Measurements from ENCODE around the gene FALEC. TPM values are rescaled to one million over a fixed set of nuclear protein-coding genes. Genes with fewer than 3 reads are reported as not detected.

Gene FALEC
- total RNA-seq, 1 experiment from 2014 or later: not detected

GRCh38 chr1:150476754-150477153 is 38.8 kb upstream of the FALEC start:
- POLR2A ChIA-PET (ENCODE audit: low non-redundant PET): no interaction called here
- Histone ChIP-seq H3K27ac (ENCODE audit: low read depth, low read length, poor library complexity, severe bottlenecking) (no peak overlapping the region), H3K27me3 (replicated peaks; ENCODE audit: insufficient read depth, low read depth, low read length, poor library complexity) (no peaks in the 10 kb centered on the region), H3K36me3 (ENCODE audit: insufficient read depth, low read length, poor library complexity, severe bottlenecking) (peaks cover 12% of the 10 kb centered on the region), H3K4me3 (ENCODE audit: low read depth, low read length, poor library complexity, severe bottlenecking) (no peak overlapping the region), H3K4me1 (ENCODE audit: insufficient read depth, low read length, poor library complexity, severe bottlenecking) (no peaks in the 10 kb centered on the region), H3K9me3 (ENCODE audit: low read depth, low read length, poor library complexity, severe bottlenecking) (no peaks in the 10 kb centered on the region)
- BruUV-seq (replicated peaks): no TSS peak
- intact Hi-C loops (cut with micrococcal nuclease; ENCODE audit: unreplicated experiment): loop anchor here (10.0 kb wide), 1 partner anchor 518 kb away; no protein-coding TSS in a partner anchor
- DNase-seq (ENCODE audit: low spot score): no peak
- no peak for TF ChIP-seq EZH2 (IDR thresholded peaks at IDR 0.05; ENCODE audit: borderline replicate concordance, low read depth, low read length, poor library complexity, severe bottlenecking)
- TF ChIP-seq, protein P1, sequence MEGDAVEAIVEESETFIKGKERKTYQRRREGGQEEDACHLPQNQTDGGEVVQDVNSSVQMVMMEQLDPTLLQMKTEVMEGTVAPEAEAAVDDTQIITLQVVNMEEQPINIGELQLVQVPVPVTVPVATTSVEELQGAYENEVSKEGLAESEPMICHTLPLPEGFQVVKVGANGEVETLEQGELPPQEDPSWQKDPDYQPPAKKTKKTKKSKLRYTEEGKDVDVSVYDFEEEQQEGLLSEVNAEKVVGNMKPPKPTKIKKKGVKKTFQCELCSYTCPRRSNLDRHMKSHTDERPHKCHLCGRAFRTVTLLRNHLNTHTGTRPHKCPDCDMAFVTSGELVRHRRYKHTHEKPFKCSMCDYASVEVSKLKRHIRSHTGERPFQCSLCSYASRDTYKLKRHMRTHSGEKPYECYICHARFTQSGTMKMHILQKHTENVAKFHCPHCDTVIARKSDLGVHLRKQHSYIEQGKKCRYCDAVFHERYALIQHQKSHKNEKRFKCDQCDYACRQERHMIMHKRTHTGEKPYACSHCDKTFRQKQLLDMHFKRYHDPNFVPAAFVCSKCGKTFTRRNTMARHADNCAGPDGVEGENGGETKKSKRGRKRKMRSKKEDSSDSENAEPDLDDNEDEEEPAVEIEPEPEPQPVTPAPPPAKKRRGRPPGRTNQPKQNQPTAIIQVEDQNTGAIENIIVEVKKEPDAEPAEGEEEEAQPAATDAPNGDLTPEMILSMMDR (conservative IDR thresholded peaks at IDR 0.05; ENCODE audit: low read depth, low read length): no peak
- CTCF ChIA-PET: no interaction called here

- Histone ChIP-seq H3K4me3 (ENCODE audit: low read depth, low read length, poor library complexity, severe bottlenecking) (no peak overlapping the region), H3K27ac (ENCODE audit: low read depth, low read length, poor library complexity, severe bottlenecking) (no peak overlapping the region), H3K27me3 (replicated peaks; ENCODE audit: insufficient read depth, low read depth, low read length, poor library complexity) (no peaks in the 10 kb centered on the region), H3K9me3 (ENCODE audit: low read depth, low read length, poor library complexity, severe bottlenecking) (no peaks in the 10 kb centered on the region), H3K36me3 (ENCODE audit: insufficient read depth, low read length, poor library complexity, severe bottlenecking) (peaks cover 6% of the 10 kb centered on the region), H3K4me1 (ENCODE audit: insufficient read depth, low read length, poor library complexity, severe bottlenecking) (no peaks in the 10 kb centered on the region)
- no TSS peak for BruUV-seq (replicated peaks)
- ChIA-PET POLR2A (ENCODE audit: low non-redundant PET) (no interaction called here), CTCF (no interaction called here)
- no peak for DNase-seq (ENCODE audit: low spot score)
- TF ChIP-seq, protein P1 (conservative IDR thresholded peaks at IDR 0.05; ENCODE audit: low read depth, low read length): no peak
- TF ChIP-seq EZH2 (IDR thresholded peaks at IDR 0.05; ENCODE audit: borderline replicate concordance, low read depth, low read length, poor library complexity, severe bottlenecking): no peak
- intact Hi-C loops (cut with micrococcal nuclease; ENCODE audit: unreplicated experiment): loop anchor here (10.0 kb wide), 1 partner anchor 517 kb away; no protein-coding TSS in a partner anchor
Measured at GRCh38 chr1:150477320-150477719, 38.2 kb upstream of the FALEC start.

DNA sequence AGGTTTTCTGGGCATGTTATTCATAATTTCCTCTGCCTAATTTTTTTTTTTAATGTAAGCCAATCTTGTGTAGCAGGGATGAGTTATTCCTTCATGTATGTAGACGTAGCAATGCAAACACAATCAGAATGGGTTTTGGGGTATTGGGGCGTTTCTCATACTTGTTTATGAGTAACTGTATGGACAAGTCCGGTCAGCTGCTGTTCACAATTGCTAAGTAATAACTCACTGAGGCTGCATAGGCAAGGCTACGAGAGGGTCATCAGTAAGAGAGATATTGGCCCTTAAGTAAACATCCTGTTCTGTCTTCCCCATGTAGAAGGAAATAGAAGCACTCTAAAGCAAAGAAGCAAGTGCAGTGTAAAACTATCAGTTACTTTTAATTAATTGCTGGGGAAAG is 37.8 kb upstream of the FALEC start:
- H3K4me1 ChIP-seq (ENCODE audit: insufficient read depth, low read length, poor library complexity, severe bottlenecking): no peaks in the 10 kb centered on the region
- DNase-seq (ENCODE audit: low spot score): no peak
- intact Hi-C loops (cut with micrococcal nuclease; ENCODE audit: unreplicated experiment): loop anchor here (10.0 kb wide), 1 partner anchor 517 kb away; no protein-coding TSS in a partner anchor
- peaks cover 2% of the 10 kb centered on the region for H3K36me3 ChIP-seq (ENCODE audit: insufficient read depth, low read length, poor library complexity, severe bottlenecking)
- no peak overlapping the region for H3K27ac ChIP-seq (ENCODE audit: low read depth, low read length, poor library complexity, severe bottlenecking)
- no peak overlapping the region for H3K4me3 ChIP-seq (ENCODE audit: low read depth, low read length, poor library complexity, severe bottlenecking)
- ChIA-PET CTCF (no interaction called here), POLR2A (ENCODE audit: low non-redundant PET) (no interaction called here)
- no peaks in the 10 kb centered on the region for H3K9me3 ChIP-seq (ENCODE audit: low read depth, low read length, poor library complexity, severe bottlenecking)
- BruUV-seq (replicated peaks): no TSS peak
- no peaks in the 10 kb centered on the region for H3K27me3 ChIP-seq (replicated peaks; ENCODE audit: insufficient read depth, low read depth, low read length, poor library complexity)
- no peak for TF ChIP-seq EZH2 (IDR thresholded peaks at IDR 0.05; ENCODE audit: borderline replicate concordance, low read depth, low read length, poor library complexity, severe bottlenecking)
- TF ChIP-seq, protein P1 (conservative IDR thresholded peaks at IDR 0.05; ENCODE audit: low read depth, low read length): no peak
